T47D (cell line): ENCODE results near the gene HOXC11.

Experiments used
- DNase-seq, 2 experiments: peaks; one replicate each; pipeline versions ENCODE4 v3.0.0 to v3.0.0-alpha.2; 2011 to 2012; ENCODE audit warnings: low read depth in 1 of 2, low spot score in 1 of 2
- JUND ChIP-seq: IDR thresholded peaks from 2 replicates; pipeline ENCODE4 v1.6.1; 2012; ENCODE audit warnings: low read depth
- in situ Hi-C: cut with HindIII; loops from 2 replicates; pipeline ENCODE4 v1.10.0; 2016; ENCODE audit warnings: low sequenced_read_pairs, low pct_unique_long_range_greater_than_20kb

HOXC11 gene

GRCh38 chr12:54004841-54005530 is 32.1 kb downstream of the HOXC11 start:
- in situ Hi-C loops: loop anchor here (25.0 kb wide), 1 partner anchor 182 kb away; the partner anchor contains the start of gene SMUG1
- no peak for DNase-seq
- TF ChIP-seq JUND: no peak

- no peak for DNase-seq
- no peak for TF ChIP-seq JUND
- in situ Hi-C loops: loop anchor here (25.0 kb wide), 1 partner anchor 182 kb away; the partner anchor contains the start of gene SMUG1
Observed at GRCh38 chr12:54005531-54005852, 32.6 kb downstream of the HOXC11 start.

- TF ChIP-seq JUND: no peak
- DNase-seq: peak; percentile 91 to 99
- in situ Hi-C loops: loop anchor here (25.0 kb wide), 1 partner anchor 181 kb away; the partner anchor contains the start of gene SMUG1
Observed at GRCh38 chr12:54005853-54006558, 33.1 kb downstream of the HOXC11 start.

GRCh38 chr12:54006559-54007220 is 33.8 kb downstream of the HOXC11 start:
- no peak for TF ChIP-seq JUND
- no peak for DNase-seq
- in situ Hi-C loops: loop anchor here (25.0 kb wide), 1 partner anchor 181 kb away; the partner anchor contains the start of gene SMUG1

GRCh38 chr12:54007538-54008259 is 34.8 kb downstream of the HOXC11 start:
- DNase-seq: no peak
- in situ Hi-C loops: loop anchor here (25.0 kb wide), 1 partner anchor 180 kb away; the partner anchor contains the start of gene SMUG1
- no peak for TF ChIP-seq JUND

- in situ Hi-C loops: loop anchor here (25.0 kb wide), 1 partner anchor 179 kb away; the partner anchor contains the start of gene SMUG1
- no peak for TF ChIP-seq JUND
- no peak for DNase-seq
Observed at GRCh38 chr12:54008260-54008552, 35.3 kb downstream of the HOXC11 start.

GRCh38 chr12:54009171-54010052 is 36.5 kb downstream of the HOXC11 start:
- no peak for TF ChIP-seq JUND
- in situ Hi-C loops: loop anchor here (25.0 kb wide), 1 partner anchor 178 kb away; the partner anchor contains the start of gene SMUG1
- no peak for DNase-seq

GRCh38 chr12:54010053-54010971 is 37.4 kb downstream of the HOXC11 start:
- TF ChIP-seq JUND: no peak
- in situ Hi-C loops: loop anchor here (25.0 kb wide), 1 partner anchor 177 kb away; the partner anchor contains the start of gene SMUG1
- DNase-seq: no peak

- no peak for DNase-seq
- TF ChIP-seq JUND: no peak
- in situ Hi-C loops: loop anchor here (25.0 kb wide), 1 partner anchor 176 kb away; the partner anchor contains the start of gene SMUG1
Observed at GRCh38 chr12:54010972-54011664, 38.2 kb downstream of the HOXC11 start.

- DNase-seq: no peak
- no peak for TF ChIP-seq JUND
- in situ Hi-C loops: loop anchor here (25.0 kb wide), 1 partner anchor 175 kb away; the partner anchor contains the start of gene SMUG1
Observed at GRCh38 chr12:54011665-54012532, 39.0 kb downstream of the HOXC11 start.
